WTC11 (cell line): ENCODE measurements around the gene CDC45. TPM values are rescaled to one million over a fixed set of nuclear protein-coding genes. Genes with fewer than 3 reads are reported as not detected.

Source experiments
- ATAC-seq: fragments of 200-7000 bp; cut with Tn5 transposase; 2 replicates; pipeline ENCODE4 v1.10.0; 2021; ENCODE audit warnings: mild to moderate bottlenecking, moderate library complexity
- CTCF ChIA-PET: fragments of 300-600 bp; sonication (Branson Sonifier 250); formaldehyde crosslinking; loops from one replicate; lab custom pipeline; 2021; ENCODE audit warnings: antibody characterized with exemption; lab: Charles Lee
- POLR2A ChIA-PET: fragments of 350-600 bp; sonication (Branson Sonifier 250); formaldehyde crosslinking; loops from one replicate; lab custom pipeline; 2021; ENCODE audit warnings: antibody characterized with exemption; lab: Charles Lee
- DNase-seq: peaks from one replicate; pipeline ENCODE4 v3.0.0; 2021; ENCODE audit warnings: low spot score
- H3K27ac Mint-ChIP-seq: 2 replicates; pipeline ENCODE4 v1.8.0; 2021; ENCODE audit warnings: mixed read lengths
- H3K27me3 Mint-ChIP-seq: 2 replicates; pipeline ENCODE4 v1.8.0; 2021; ENCODE audit warnings: low read depth, mild to moderate bottlenecking, moderate library complexity, mixed read lengths
- H3K36me3 Mint-ChIP-seq: 2 replicates; pipeline ENCODE4 v1.8.0; 2021; ENCODE audit warnings: mixed read lengths
- H3K4me1 Mint-ChIP-seq: 2 replicates; pipeline ENCODE4 v1.8.0; 2022; ENCODE audit warnings: mixed read lengths
- H3K4me3 Mint-ChIP-seq: 2 replicates; pipeline ENCODE4 v1.8.0; 2021; ENCODE audit warnings: mild to moderate bottlenecking, moderate library complexity, mixed read lengths
- H3K9me3 Mint-ChIP-seq: 2 replicates; pipeline ENCODE4 v1.8.0; 2021; ENCODE audit warnings: mixed read lengths
- ATF2 ChIP-seq: sonication (generic); formaldehyde crosslinking; IDR thresholded peaks from 2 replicates; pipeline ENCODE4 v1.8.1; 2022; ENCODE audit warnings: low read depth, missing genetic modification reagents, borderline replicate concordance
- CREB1 ChIP-seq: sonication (generic); formaldehyde crosslinking; IDR thresholded peaks from 2 replicates; pipeline ENCODE4 v1.8.0; 2023; ENCODE audit warnings: mild to moderate bottlenecking, missing genetic modification reagents
- ESRRA ChIP-seq: sonication (generic); formaldehyde crosslinking; IDR thresholded peaks from 2 replicates; pipeline ENCODE4 v1.8.1; 2022; ENCODE audit warnings: mild to moderate bottlenecking, missing genetic modification reagents, borderline replicate concordance
- KAT7 ChIP-seq: sonication (generic); formaldehyde crosslinking; IDR thresholded peaks from 2 replicates; pipeline ENCODE4 v1.8.1; 2023; ENCODE audit warnings: missing genetic modification reagents, mild to moderate bottlenecking, borderline replicate concordance
- MAX ChIP-seq: sonication (generic); formaldehyde crosslinking; IDR thresholded peaks from 2 replicates; pipeline ENCODE4 v1.8.0; 2022; ENCODE audit warnings: mild to moderate bottlenecking, missing genetic modification reagents
- MXD4 ChIP-seq: fragments of 250-450 bp; sonication (Bioruptor Pico); IDR thresholded peaks from 2 replicates; pipeline ENCODE4 v1.8.0; 2021; ENCODE audit warnings: mild to moderate bottlenecking, moderate library complexity, borderline replicate concordance
- NR2C2 ChIP-seq: sonication (generic); formaldehyde crosslinking; IDR thresholded peaks from 2 replicates; pipeline ENCODE4 v1.8.0; 2022; ENCODE audit warnings: mild to moderate bottlenecking, missing genetic modification reagents
- PREB ChIP-seq: sonication (generic); formaldehyde crosslinking; IDR thresholded peaks from 2 replicates; pipeline ENCODE4 v1.8.1; 2022; ENCODE audit warnings: mild to moderate bottlenecking, missing genetic modification reagents, moderate library complexity, borderline replicate concordance
- RORB ChIP-seq: fragments of 250-450 bp; sonication (Bioruptor Pico); IDR thresholded peaks from 2 replicates; pipeline ENCODE4 v1.9.0; 2021; ENCODE audit warnings: mild to moderate bottlenecking
- SMAD3 ChIP-seq: sonication (generic); formaldehyde crosslinking; IDR thresholded peaks from 2 replicates; pipeline ENCODE4 v1.8.0; 2022; ENCODE audit warnings: missing genetic modification reagents, mild to moderate bottlenecking, borderline replicate concordance
- SMAD4 ChIP-seq: sonication (generic); formaldehyde crosslinking; IDR thresholded peaks from 2 replicates; pipeline ENCODE4 v1.8.0; 2022; ENCODE audit warnings: mild to moderate bottlenecking, missing genetic modification reagents
- SOX15 ChIP-seq: fragments of 250-450 bp; sonication (Bioruptor Pico); IDR thresholded peaks from 2 replicates; pipeline ENCODE4 v1.9.0; 2021; ENCODE audit warnings: mild to moderate bottlenecking
- TEAD1 ChIP-seq: sonication (generic); formaldehyde crosslinking; IDR thresholded peaks from 2 replicates; pipeline ENCODE4 v1.8.0; 2022; ENCODE audit warnings: mild to moderate bottlenecking, missing genetic modification reagents
- TP53 ChIP-seq: sonication (generic); formaldehyde crosslinking; IDR thresholded peaks from 2 replicates; pipeline ENCODE4 v1.8.1; 2023; ENCODE audit warnings: mild to moderate bottlenecking, missing genetic modification reagents
- USF2 ChIP-seq: sonication (generic); formaldehyde crosslinking; IDR thresholded peaks from 2 replicates; pipeline ENCODE4 v1.8.1; 2023; ENCODE audit warnings: mild to moderate bottlenecking, missing genetic modification reagents, moderate library complexity
- ZBTB21 ChIP-seq: sonication (generic); formaldehyde crosslinking; IDR thresholded peaks from 2 replicates; pipeline ENCODE4 v1.8.1; 2023; ENCODE audit warnings: mild to moderate bottlenecking, missing genetic modification reagents, borderline replicate concordance
- ZMAT4 ChIP-seq: fragments of 250-450 bp; sonication (Bioruptor Pico); IDR thresholded peaks from 2 replicates; pipeline ENCODE4 v1.9.0; 2021; ENCODE audit warnings: mild to moderate bottlenecking
- ZNF396 ChIP-seq: fragments of 250-450 bp; sonication (Bioruptor Pico); IDR thresholded peaks from 2 replicates; pipeline ENCODE4 v1.8.0; 2021; ENCODE audit warnings: mild to moderate bottlenecking, moderate library complexity, borderline replicate concordance
- ZNF512 ChIP-seq: sonication (generic); formaldehyde crosslinking; IDR thresholded peaks from 2 replicates; pipeline ENCODE4 v1.8.1; 2022; ENCODE audit warnings: missing genetic modification reagents, borderline replicate concordance
- total RNA-seq: library from RNA; stranded (reverse); gene quantifications from 3 replicates; pipeline ENCODE4 v1.2.3, GENCODE V29; 2021
- TF ChIP-seq, protein P1 (sequence below): sonication (generic); formaldehyde crosslinking; conservative IDR thresholded peaks from 2 replicates; pipeline ENCODE4 v1.8.1; 2023; ENCODE audit warnings: mild to moderate bottlenecking, low read depth, missing genetic modification reagents, moderate library complexity

The CDC45 gene
- total RNA-seq, 1 experiment from 2014 or later = 38.1 TPM

DNA sequence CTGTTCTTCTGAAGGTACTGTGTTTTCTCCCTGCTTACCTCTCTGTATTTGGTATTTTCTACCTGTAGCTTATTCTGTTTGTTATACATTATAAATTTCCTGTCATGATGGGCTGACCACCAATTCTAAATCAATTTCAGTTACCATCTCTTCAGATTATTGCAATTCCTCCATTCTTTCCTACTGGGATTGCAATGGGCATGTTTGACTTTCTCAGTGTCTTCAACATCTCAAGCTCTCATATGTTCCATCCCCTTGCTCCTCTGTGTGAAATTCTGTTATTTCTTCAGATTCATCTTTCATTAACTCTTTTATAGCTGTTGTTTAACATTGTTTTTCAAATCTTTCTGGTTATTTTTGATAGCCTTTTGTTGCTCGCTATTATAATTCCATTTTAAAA is 16.7 kb upstream of the CDC45 start:
- DNase-seq (no peak), ATAC-seq (no peak)
- no peak overlapping the region for H3K27ac Mint-ChIP-seq
- POLR2A ChIA-PET = no interaction called here
- no peak for TF ChIP-seq TP53 (CRISPR knock-in tag)
- TF ChIP-seq, protein P1, sequence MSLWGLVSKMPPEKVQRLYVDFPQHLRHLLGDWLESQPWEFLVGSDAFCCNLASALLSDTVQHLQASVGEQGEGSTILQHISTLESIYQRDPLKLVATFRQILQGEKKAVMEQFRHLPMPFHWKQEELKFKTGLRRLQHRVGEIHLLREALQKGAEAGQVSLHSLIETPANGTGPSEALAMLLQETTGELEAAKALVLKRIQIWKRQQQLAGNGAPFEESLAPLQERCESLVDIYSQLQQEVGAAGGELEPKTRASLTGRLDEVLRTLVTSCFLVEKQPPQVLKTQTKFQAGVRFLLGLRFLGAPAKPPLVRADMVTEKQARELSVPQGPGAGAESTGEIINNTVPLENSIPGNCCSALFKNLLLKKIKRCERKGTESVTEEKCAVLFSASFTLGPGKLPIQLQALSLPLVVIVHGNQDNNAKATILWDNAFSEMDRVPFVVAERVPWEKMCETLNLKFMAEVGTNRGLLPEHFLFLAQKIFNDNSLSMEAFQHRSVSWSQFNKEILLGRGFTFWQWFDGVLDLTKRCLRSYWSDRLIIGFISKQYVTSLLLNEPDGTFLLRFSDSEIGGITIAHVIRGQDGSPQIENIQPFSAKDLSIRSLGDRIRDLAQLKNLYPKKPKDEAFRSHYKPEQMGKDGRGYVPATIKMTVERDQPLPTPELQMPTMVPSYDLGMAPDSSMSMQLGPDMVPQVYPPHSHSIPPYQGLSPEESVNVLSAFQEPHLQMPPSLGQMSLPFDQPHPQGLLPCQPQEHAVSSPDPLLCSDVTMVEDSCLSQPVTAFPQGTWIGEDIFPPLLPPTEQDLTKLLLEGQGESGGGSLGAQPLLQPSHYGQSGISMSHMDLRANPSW (CRISPR knock-in tag) = no peak
- TF ChIP-seq KAT7 (CRISPR knock-in tag) = no peak
- TF ChIP-seq ZMAT4 (CRISPR knock-in tag) = no peak
- TF ChIP-seq PREB (CRISPR knock-in tag) = no peak
- TF ChIP-seq RORB (CRISPR knock-in tag) = no peak
- TF ChIP-seq MXD4 (CRISPR knock-in tag) = no peak
- no peak for TF ChIP-seq CREB1
- no peak for TF ChIP-seq ZBTB21 (CRISPR knock-in tag)
- no peak for TF ChIP-seq ESRRA
- no peak for TF ChIP-seq SMAD3 (CRISPR knock-in tag)
- no peaks in the 10 kb centered on the region for H3K9me3 Mint-ChIP-seq
- no peaks in the 10 kb centered on the region for H3K4me1 Mint-ChIP-seq
- CTCF ChIA-PET = interaction anchor here (1.2 to 1.3 kb wide), 2 partner anchors 11 to 16 kb away, joined by 3 to 5 read pairs; partner anchors contain the start of gene C22orf39
- peaks cover 44% of the 10 kb centered on the region for H3K36me3 Mint-ChIP-seq
- H3K27me3 Mint-ChIP-seq = no peaks in the 10 kb centered on the region
- H3K4me3 Mint-ChIP-seq = no peak overlapping the region

DNA sequence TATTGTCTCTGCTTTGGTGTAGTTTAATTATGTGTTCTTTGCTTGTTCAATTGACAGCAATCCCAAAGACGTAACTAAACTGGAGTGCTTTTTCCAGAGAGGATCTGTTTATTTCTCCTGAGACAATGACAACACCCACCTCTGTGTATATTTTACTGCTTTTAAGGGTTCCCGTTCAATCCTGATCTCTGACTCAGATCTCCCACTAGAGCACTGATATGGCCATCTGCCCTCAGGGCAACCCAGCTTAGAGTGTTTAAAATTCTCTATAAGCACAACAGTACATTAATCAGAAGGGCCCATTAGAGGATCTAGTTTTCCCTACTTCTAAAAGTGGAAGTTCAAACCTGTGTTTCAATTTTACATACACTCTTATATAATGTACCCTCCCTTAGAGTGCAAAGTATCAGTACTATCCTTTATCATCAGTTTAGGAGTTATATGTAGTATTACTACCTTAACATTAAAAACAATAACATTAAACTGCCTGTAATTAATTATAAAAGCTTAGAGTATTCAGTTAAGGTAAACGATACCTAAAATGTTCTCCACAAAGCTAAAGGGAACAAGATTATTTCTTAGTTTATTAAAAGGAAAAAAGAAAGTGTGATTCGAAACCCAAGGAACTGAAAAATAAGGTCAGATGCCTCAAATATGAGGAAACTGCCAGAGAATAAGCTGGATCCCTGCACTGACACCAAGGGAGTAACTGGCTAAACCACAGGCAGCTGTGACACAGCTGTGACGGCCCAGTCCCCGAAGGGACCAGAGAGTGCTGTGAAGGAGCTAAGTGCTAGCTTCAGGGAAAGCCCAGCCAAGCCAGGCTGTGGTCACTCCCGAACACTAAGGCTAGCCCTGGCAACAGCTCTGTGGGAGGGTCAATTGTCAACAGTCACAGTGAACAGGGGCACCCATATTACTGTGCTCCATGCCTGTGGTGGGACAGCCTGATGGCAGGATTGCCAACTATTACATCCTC is 15.9 kb upstream of the CDC45 start:
- H3K27me3 Mint-ChIP-seq = no peaks in the 10 kb centered on the region
- no peak overlapping the region for H3K27ac Mint-ChIP-seq
- POLR2A ChIA-PET = no interaction called here

More for the DNA sequence above, 15.9 kb upstream of the CDC45 start:
- no peaks in the 10 kb centered on the region for H3K4me1 Mint-ChIP-seq
- no peak for ATAC-seq
- TF ChIP-seq ZMAT4 (CRISPR knock-in tag) (no peak), USF2 (no peak), TEAD1 (CRISPR knock-in tag) (no peak), SOX15 (CRISPR knock-in tag) (no peak), SMAD4 (CRISPR knock-in tag) (no peak), SMAD3 (CRISPR knock-in tag) (no peak), MAX (no peak), KAT7 (CRISPR knock-in tag) (no peak), ATF2 (CRISPR knock-in tag) (no peak), ZNF512 (CRISPR knock-in tag) (no peak), ZNF396 (CRISPR knock-in tag) (no peak), NR2C2 (CRISPR knock-in tag) (no peak)
- TF ChIP-seq, all 79 proteins: peak for 0
- no peak for DNase-seq
- CTCF ChIA-PET = interaction anchor here (1.3 kb wide), 1 partner anchor 11 kb away, joined by 5 read pairs; no protein-coding TSS in a partner anchor
- no peak overlapping the region for H3K4me3 Mint-ChIP-seq
- H3K9me3 Mint-ChIP-seq = no peaks in the 10 kb centered on the region
- peaks cover 47% of the 10 kb centered on the region for H3K36me3 Mint-ChIP-seq
